GM21723 (cell line): ENCODE results near the gene CHRM4.

ENCODE experiments used
- ATAC-seq: cut with Tn5 transposase; IDR thresholded peaks from one replicate; pipeline ENCODE4 v1.9.1; 2021; ENCODE audit warnings: mild to moderate bottlenecking, moderate library complexity; ENCODE audit not compliant: unreplicated experiment

CHRM4 gene

GRCh38 chr11:46351148-46351547 lies 40.4 kb downstream of the CHRM4 start:
- no peak for ATAC-seq

DNA sequence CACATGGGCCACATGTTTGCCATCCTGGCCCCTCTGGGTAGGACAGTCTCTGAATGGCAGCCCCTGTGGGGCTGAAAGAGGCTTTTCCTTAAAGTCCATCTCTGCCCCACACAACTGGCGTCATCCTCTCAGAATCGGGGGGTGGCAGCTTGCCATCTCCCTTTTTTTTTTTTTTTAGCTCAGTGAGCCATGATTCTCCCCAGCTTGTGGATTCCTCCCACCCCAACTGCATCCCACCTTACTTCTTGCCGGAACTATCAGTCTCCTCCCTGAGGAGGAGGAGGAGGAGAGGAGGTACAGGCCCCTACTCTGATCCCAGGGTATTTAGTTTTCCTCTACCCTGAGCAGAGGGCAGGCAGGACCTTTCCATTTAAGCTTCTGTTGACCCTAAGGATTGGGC lies 40.9 kb downstream of the CHRM4 start:
- ATAC-seq = no peak

DNA sequence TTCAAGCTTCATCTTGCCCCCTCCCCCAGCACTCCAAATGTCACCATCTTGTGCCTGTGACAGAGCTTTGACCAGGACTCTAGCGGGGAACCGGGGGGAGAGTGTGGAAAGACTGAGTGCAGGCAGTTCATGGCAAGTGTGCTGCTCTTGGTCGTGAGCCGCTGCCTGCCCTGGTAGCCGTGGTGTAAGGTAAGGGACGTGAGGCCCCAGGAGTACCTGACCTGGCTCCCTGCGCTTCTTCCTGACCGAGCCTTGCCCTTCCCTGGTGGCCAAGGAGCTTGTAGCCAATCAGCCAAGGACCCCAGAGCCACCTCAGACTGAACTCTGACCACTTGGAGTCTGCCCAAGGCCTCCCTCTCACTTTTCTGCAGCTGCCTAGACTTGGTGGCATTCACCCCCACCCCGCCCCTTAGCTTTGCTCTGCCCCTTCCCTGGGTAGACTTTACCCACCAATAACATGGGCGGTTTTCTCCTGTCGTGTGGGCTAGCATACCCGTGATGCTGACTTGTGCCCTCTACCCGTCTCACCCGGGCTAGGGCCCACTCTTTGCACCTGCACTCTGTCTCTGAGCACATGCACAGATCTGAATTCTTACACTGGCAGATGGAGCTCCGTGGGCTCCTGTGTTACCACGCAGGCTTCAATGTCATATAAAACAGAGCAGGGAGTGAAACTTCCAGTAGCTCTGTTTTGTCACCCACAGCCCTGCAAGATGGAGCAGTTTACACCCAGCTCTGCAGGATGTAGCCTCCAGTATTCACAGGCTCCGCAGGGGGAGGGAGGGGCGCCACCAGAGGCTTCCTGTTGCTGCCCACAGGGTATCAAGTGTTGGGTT lies 42.8 kb downstream of the CHRM4 start:
- no peak for ATAC-seq

DNA sequence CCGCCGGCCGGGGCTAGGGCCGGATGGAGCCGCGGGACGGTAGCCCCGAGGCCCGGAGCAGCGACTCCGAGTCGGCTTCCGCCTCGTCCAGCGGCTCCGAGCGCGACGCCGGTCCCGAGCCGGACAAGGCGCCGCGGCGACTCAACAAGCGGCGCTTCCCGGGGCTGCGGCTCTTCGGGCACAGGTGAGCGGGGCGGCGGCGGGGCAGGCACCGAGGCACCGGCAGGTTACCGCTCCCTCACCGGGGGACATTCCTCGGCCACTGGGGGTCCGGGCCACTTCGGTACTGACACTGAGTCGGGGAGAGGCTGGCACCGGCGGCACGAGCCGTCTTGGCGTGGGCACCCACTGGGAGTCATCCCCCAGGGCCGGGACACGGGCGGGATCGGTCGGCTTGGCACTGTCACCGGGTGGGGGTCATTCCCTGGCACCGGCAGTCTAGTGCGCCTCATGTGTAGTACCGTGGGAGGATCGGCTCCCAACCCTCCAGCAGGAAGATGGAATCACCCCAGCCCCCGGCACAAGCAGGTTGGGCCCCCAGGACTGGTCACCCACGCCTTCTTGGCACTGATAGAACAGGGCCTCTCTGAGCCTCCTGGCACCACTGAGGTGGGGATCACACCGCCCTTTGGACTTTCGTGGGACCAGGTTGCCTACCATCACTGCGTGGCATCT lies 43.8 kb downstream of the CHRM4 start:
- peak; percentile 6 for ATAC-seq

DNA sequence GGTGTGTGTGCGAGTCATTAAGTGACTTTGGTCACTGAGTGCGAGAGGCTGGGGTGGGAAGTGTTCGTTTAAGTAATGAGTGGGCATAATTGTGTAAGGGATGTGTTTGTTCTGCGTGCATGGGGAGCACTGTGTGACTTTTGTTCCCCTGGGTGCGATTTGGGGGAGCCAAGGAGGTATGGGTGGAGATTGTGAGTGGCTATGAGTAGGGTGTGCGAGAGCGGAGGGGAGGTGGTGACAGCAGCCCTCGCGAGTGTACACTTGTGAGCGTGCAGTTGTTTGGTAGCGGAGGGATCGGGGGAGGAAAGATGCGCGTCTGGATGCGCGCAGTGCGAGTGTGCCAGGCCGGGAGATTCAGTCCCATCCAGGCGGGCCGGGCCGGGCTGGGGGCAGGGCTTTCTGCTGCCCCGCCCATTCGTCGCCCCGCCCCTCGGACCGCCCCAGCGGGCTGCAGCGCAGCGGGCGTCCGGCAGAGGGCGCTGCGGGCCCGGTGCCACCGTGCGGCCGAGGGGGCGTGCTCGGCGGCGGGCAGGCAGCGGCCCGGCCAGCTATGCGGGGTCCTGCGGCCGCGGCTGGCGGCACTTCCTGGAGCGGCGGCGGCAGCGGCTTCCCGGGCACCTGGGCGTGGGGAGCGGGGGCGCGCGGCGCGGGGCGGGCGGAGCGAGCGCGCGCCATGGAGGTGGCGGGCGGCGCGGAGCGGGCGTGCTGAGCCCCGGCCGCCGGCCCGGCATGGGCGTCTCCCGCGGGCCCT lies 44.5 kb downstream of the CHRM4 start, which contains the start of gene DGKZ:
DGKZ (plus strand) TSS at position 578 of the 751 bp plus-strand sequence. CDS start 197 bp downstream, outside the sequence.
- ATAC-seq = peak; percentile 65

DNA sequence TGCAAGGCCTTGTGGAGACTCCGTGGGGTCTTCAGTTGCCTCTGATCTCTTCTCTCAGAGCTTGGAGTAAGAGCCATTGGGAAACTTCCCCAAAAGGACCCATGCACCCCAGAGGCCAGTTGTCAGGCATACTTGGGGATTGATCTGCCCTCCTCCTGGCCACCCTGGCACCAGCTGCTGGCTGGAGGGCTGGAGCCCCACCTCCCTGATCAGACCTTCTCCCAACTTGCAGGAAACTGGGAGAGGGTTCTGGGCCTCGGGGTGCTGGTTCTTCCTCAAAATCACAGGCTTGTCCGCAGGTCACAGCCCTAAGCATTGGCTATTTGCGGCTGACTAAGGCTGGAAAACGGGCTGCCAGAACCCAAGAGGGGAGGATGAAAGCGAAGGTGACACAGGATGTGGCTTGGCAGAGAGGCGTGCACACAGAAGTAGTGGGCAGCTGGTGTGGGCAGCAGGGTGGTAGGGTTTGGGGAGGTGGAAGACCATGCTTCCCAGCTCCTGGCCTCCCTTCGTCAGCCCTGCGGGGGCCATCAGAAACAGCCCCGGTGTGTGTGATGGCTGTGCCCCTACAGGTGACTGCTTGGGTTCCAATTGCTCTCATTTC lies 45.6 kb downstream of the CHRM4 start:
- no peak for ATAC-seq

GRCh38 chr11:46345131-46345597 lies 46.4 kb downstream of the CHRM4 start:
- ATAC-seq = no peak

- no peak for ATAC-seq
Measured at GRCh38 chr11:46343520-46343919, 48.1 kb downstream of the CHRM4 start.

- ATAC-seq = no peak
Measured at GRCh38 chr11:46342239-46342638, 49.3 kb downstream of the CHRM4 start.

DNA sequence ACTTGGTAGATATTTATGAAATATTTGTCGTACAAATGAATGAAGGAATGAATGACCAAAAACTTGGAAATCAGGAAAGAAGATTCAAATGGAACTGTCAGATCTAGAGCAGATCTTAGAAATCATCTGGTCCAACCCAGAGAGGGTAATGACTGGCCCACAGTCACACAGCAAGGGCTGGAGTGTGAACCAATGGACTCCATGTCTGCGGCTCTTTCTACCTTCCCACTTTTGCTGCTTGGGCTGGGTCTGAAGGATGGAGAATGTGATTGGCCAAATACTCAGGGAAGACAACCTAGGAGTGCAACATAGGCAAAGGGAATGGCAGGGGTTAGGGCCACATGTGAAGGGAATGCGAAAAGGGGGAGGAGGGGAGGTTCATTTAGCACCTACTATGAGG lies 50.1 kb downstream of the CHRM4 start:
- no peak for ATAC-seq

DNA sequence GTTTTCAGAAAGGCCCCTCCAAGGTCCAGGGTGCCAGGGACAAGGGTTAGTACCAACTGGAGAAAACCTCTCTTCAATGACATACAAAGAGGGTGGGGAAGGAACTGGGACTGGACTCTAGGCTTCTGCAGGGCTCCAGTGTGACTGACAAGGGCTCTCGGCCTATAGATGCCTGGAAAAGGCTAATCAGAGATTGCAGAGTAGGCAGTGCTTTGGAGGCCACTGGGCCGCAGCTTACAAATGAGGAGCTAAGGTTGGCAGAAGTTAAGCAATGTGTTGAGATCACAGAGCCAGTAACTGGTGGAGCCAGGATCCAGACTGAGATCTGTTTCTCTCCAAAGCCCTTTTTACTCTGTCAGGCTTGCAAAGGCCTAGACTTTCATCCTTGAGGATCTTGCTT lies 51.8 kb downstream of the CHRM4 start:
- ATAC-seq = no peak

DNA sequence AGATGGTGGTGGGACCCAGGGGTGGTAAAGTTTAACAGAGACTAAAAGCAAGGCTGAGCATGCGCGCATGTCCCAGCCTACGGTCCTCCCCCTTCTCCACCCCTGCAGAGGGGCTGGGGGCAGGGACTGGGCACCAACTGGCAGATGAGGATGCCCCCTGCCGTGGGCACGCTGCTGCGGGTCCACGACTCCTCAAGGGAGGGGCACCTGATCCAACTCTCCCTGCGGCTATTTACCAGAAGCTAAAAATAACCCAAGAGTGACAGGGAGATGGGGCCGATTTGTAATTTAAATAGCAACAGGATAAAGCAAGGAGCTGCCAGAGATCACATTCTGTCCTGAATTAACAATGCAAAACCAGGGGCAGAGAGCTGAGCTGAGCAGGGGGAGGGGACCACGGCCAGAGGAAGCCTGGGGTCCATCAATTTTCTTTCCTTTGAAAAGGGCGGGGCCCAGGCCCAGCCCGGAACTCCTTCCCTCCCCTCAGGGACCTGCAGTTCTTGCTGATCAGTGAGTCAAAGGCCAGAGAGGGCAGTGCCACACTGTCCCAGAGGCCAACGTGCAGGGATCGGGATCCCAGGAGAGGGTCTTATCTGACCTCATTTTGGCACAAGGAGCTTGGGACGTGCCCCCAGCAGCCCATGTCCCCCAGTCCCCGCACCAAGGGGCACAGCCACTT lies 52.4 kb downstream of the CHRM4 start:
- ATAC-seq = no peak

DNA sequence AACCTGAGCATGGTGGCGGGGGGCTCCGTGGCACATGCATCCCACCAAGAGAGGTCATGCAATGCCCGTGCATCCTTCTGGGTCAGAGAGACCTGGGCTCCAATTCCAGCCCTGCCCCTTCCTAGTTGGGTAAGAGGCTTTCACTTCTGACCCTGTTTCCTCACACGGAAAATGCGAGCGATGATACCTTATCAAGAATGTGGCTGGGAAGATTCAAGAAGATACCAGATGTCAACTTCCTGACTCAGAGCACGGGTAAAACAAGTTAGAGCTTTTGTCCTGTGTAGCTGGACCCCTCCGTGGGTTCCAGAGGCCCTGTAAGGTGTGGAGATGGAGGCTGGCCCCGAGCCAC lies 53.0 kb downstream of the CHRM4 start:
- no peak for ATAC-seq

DNA sequence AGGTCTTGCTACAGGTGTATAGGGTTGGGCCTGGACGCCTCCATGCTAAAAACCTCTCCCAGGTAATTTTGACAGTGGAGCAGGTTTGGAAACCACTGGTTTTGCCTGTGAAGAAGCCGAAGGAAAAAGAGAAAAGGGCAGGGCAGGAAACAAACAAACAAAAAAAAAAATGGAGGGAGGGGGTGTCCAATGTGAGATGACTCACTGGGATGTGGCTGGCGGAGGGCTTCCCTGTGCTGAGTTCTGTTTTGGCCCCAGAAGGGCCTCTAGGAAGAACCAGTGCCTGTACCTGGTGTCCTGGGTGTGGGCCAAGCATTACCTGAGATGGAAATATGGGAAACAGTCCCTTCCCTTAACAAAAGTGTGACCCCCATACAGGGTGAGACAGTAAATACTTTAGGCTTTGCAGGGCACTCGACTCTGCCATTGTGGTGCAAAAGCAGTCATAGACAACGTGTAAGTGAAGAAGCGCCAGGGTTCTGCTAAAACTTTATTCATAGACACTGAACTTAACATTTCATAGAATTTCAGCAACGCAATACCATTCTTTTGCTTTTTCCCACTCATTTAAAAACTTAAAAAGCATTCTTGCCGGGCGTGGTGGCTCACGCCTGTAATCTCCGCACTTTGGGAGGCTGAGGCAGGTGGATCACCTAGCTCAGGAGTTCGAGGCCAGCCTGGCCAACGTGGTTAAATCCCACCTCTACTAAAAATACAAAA lies 53.8 kb downstream of the CHRM4 start:
- no peak for ATAC-seq

GRCh38 chr11:46336563-46337180 lies 54.9 kb downstream of the CHRM4 start:
- ATAC-seq = no peak

DNA sequence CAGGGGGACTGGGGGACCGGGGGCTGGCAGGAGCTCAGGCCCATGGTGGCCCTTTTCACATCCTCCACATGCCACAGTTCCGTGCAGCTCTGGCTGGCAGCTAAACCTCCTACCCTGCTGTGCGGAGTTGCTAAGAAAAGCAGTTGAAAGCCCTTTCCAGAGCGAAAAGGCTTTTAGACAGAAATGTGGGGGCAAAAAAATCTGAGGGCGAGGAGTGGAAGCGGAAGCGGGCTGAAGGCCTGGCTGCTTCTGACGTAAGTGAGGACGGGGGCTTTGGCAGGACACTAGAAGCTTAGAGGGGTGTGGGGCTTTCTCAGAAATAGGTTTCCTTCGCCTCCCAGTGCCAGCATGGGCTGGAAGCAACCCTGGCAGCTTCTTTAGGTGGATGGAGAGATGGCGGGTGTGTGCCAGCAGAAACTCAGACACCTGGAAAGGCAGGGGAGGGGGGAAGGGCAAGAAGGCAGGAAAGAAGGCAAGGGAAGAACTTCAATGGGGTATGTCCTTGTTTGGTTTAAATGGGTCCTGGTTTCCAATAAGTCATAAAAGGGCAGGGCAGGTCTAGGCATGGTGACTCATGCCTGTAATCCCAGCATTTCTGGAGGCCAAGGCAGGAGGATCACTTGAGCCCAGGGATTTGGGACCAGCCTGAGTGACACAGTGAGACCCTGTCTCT lies 55.5 kb downstream of the CHRM4 start:
- ATAC-seq = no peak

DNA sequence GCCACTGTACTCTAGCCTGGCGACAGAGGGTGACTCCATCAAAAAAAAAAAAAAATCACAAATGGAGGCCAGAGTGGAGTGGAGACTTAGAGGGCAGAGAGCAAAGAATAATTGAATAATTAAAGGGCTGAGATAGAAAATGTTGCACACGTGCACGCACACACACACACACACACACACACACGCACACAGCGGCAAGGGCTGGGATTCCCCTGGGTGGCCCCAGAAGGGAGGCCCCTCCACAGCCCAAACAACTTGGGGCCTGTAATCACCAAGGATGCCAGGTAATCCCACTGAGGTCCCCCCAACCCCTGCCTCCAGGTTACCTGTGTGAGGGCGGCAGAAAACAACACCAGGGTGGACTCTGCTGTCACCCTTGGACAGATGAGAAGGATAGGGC lies 56.3 kb downstream of the CHRM4 start:
- ATAC-seq = no peak

- ATAC-seq = no peak
Measured at GRCh38 chr11:46334211-46334610, 57.4 kb downstream of the CHRM4 start.
